ENCODE measurements around the gene GRID1. TPM values are rescaled to one million over a fixed set of nuclear protein-coding genes. Genes with fewer than 3 reads are reported as not detected.

The GRID1 gene
- total RNA-seq, 1 experiment from 2014 or later: 5.6 TPM

DNA sequence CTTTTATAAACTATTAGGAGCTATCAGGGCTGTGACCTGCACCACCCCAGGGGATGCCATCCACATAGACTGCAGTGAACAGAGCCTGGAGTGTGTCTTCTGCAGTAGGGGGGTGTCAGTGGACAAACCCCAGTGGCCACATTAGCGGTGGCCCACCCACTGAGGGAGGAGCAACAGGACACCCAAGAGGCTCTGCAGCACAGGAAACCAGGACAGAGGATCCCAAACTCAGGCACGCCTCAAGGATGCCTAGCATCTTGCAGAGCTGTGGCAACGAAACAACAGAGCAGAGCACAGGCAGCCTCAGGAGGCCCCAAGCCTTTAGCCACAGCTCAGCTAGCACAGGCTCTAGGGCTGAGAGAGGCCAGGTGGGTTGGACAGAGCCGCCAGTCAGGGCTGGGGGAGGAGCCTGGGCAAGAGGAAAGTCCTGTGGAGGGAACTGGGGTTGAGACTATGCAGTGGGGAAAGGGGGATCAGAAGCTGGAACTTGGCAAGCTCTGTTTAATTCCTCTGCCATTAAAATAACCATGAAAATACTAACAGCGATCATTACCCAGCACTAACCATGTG is 53.8 kb downstream of the GRID1 start:
- no peaks in the 10 kb centered on the region for H3K9me3 ChIP-seq (ENCODE audit: control insufficient read depth in 1 of 2, insufficient read depth in 1 of 2, low read depth in 1 of 2, low read length in 2 of 2)
- no peak overlapping the region for H3K4me3 ChIP-seq (replicated peaks in 1 of 2; ENCODE audit: low read depth in 1 of 2, low read length in 2 of 2)
- H3K27me3 ChIP-seq (ENCODE audit: insufficient read depth, low read length): no peaks in the 10 kb centered on the region
- ATAC-seq: peak; percentile 44; the same call in 1 of the 2 replicates
- no peaks in the 10 kb centered on the region for H3K9me2 ChIP-seq (ENCODE audit: insufficient read depth)
- no peak overlapping the region for H2AFZ ChIP-seq (ENCODE audit: low read depth, low read length, poor library complexity, severe bottlenecking)
- no peaks in the 10 kb centered on the region for H3K79me2 ChIP-seq (ENCODE audit: insufficient read depth, low read length)
- peaks cover 0 to 2% of the 10 kb centered on the region in 2 experiments; a peak in 2 of 4 replicates for H3K4me1 ChIP-seq (ENCODE audit: control insufficient read depth in 1 of 2, insufficient read depth in 2 of 2, low read length in 2 of 2)
- H3K36me3 ChIP-seq (ENCODE audit: control insufficient read depth in 1 of 2, insufficient read depth in 2 of 2, low read length in 2 of 2): no peaks in the 10 kb centered on the region
- H3K4me2 ChIP-seq (ENCODE audit: low read length): no peak overlapping the region
- TF ChIP-seq POLR2AphosphoS5 (IDR thresholded peaks at IDR 0.05; ENCODE audit: low read depth, low read length) (no peak), ZFX (IDR thresholded peaks at IDR 0.05) (no peak), CBX3 (IDR thresholded peaks at IDR 0.05; ENCODE audit: low read depth) (no peak), TCF7L2 (IDR thresholded peaks at IDR 0.05; ENCODE audit: borderline replicate concordance, extremely low read depth, insufficient read depth, insufficient read length) (no peak), EGR1 (IDR thresholded peaks at IDR 0.05; ENCODE audit: low read depth) (no peak), RAD21 (IDR thresholded peaks at IDR 0.05; ENCODE audit: low read depth) (no peak), CEBPB (IDR thresholded peaks at IDR 0.05; ENCODE audit: low read depth) (no peak), YY1 (IDR thresholded peaks at IDR 0.05; ENCODE audit: extremely low read depth, insufficient replicate concordance, low read depth, low read length) (no peak), EZH2 (IDR thresholded peaks at IDR 0.05) (no peak)
- TF ChIP-seq, protein P1, sequence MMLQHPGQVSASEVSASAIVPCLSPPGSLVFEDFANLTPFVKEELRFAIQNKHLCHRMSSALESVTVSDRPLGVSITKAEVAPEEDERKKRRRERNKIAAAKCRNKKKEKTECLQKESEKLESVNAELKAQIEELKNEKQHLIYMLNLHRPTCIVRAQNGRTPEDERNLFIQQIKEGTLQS (IDR thresholded peaks at IDR 0.05): no peak
- no peak overlapping the region for H3K9ac ChIP-seq (ENCODE audit: low read length)
- BruUV-seq (replicated peaks): no TSS peak
- POLR2A ChIA-PET: no interaction called here
- intact Hi-C loops (cut with micrococcal nuclease): no loop called here
- RAD21 ChIA-PET (ENCODE audit: low non-redundant PET in 1 of 2, low total read pairs in 2 of 2, uncharacterized antibody in 2 of 2, unreplicated experiment in 2 of 2): no interaction called here
- no peak overlapping the region for H3K27ac ChIP-seq (ENCODE audit: low read depth, low read length)
- no peaks in the 10 kb centered on the region for H4K20me1 ChIP-seq (ENCODE audit: insufficient read depth)
- no peak for DNase-seq (ENCODE audit: low read depth, low spot score)
- CTCF ChIA-PET: no interaction called here

DNA sequence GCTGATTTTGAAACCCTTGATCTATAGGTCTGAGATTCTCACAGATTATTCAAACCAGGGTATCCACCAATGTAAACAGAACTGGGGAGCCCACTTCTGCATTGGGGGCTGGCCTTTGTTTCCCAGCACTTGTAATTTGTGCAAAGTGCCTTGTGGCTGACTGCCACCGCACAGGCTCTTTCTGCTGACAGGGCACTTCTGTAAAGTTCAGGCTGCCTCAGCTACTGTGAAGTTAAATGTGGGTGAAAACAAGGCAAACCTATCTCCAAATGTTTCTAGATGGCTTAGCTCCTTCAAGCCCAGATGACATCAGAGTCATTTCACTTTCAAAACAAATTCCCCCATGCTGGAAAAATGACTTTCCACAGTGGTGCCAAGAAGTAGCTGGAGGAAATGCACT is 54.7 kb downstream of the GRID1 start:
- Histone ChIP-seq H3K79me2 (ENCODE audit: insufficient read depth, low read length) (no peaks in the 10 kb centered on the region), H3K27ac (ENCODE audit: low read depth, low read length) (no peak overlapping the region), H3K4me1 (ENCODE audit: control insufficient read depth in 1 of 2, insufficient read depth in 2 of 2, low read length in 2 of 2) (no peaks in the 10 kb centered on the region), H4K20me1 (ENCODE audit: insufficient read depth) (no peaks in the 10 kb centered on the region), H3K9me2 (ENCODE audit: insufficient read depth) (no peaks in the 10 kb centered on the region), H3K4me2 (ENCODE audit: low read length) (no peak overlapping the region), H2AFZ (ENCODE audit: low read depth, low read length, poor library complexity, severe bottlenecking) (no peak overlapping the region), H3K4me3 (replicated peaks in 1 of 2; ENCODE audit: low read depth in 1 of 2, low read length in 2 of 2) (no peak overlapping the region), H3K27me3 (ENCODE audit: insufficient read depth, low read length) (no peaks in the 10 kb centered on the region), H3K9me3 (ENCODE audit: control insufficient read depth in 1 of 2, insufficient read depth in 1 of 2, low read depth in 1 of 2, low read length in 2 of 2) (no peaks in the 10 kb centered on the region), H3K9ac (ENCODE audit: low read length) (no peak overlapping the region), H3K36me3 (ENCODE audit: control insufficient read depth in 1 of 2, insufficient read depth in 2 of 2, low read length in 2 of 2) (no peaks in the 10 kb centered on the region)
- no peak for DNase-seq (ENCODE audit: low read depth, low spot score)
- BruUV-seq (replicated peaks): no TSS peak
- CTCF ChIA-PET: no interaction called here
- intact Hi-C loops (cut with micrococcal nuclease): no loop called here
- ATAC-seq: no peak
- RAD21 ChIA-PET (ENCODE audit: low non-redundant PET in 1 of 2, low total read pairs in 2 of 2, uncharacterized antibody in 2 of 2, unreplicated experiment in 2 of 2): no interaction called here
- POLR2A ChIA-PET: no interaction called here
- TF ChIP-seq SIN3A (IDR thresholded peaks at IDR 0.05; ENCODE audit: low read depth): no peak
- no peak for TF ChIP-seq SRF (IDR thresholded peaks at IDR 0.05; ENCODE audit: low read depth)

Measured in HCT116 (cell line).